ENCODE data around the gene EDIL3.

DNA sequence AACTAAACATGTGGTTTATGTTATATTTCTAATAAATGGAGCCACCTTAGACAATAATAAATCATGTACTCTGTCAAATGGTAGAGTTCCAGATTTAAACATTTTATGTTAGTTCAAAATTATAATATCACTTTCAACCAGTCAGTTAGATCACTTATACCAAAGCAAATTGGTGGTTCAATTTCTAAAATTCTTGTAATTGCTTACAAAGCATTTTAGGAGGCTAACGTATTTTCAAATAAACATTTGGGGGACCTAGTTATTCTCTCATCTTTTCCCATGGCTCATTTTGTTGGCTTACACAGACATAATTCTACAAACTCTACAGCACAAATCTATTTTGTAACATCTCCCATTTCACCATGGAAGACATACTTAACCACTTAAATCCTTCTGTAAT lies 39.9 kb downstream of the EDIL3 start:
- TF ChIP-seq, protein P1, sequence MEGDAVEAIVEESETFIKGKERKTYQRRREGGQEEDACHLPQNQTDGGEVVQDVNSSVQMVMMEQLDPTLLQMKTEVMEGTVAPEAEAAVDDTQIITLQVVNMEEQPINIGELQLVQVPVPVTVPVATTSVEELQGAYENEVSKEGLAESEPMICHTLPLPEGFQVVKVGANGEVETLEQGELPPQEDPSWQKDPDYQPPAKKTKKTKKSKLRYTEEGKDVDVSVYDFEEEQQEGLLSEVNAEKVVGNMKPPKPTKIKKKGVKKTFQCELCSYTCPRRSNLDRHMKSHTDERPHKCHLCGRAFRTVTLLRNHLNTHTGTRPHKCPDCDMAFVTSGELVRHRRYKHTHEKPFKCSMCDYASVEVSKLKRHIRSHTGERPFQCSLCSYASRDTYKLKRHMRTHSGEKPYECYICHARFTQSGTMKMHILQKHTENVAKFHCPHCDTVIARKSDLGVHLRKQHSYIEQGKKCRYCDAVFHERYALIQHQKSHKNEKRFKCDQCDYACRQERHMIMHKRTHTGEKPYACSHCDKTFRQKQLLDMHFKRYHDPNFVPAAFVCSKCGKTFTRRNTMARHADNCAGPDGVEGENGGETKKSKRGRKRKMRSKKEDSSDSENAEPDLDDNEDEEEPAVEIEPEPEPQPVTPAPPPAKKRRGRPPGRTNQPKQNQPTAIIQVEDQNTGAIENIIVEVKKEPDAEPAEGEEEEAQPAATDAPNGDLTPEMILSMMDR (conservative IDR thresholded peaks at IDR 0.05 in 1 of 2, IDR thresholded peaks at IDR 0.05 in 1 of 2; ENCODE audit: extremely low read depth in 1 of 2, insufficient read depth in 1 of 2, low read depth in 1 of 2, low read length in 2 of 2): no peak
- TF ChIP-seq EZH2 (IDR thresholded peaks at IDR 0.05; ENCODE audit: borderline replicate concordance, low read length): no peak
